ENCODE results near the gene SIAE. TPM values are rescaled to one million over a fixed set of nuclear protein-coding genes. Genes with fewer than 3 reads are reported as not detected.

The SIAE gene
- total and polyA plus RNA-seq, 10 of the 15 experiments (the other 5 are each of a cell fraction or from before 2014, with no cell fraction given), result 0.93 to 6.9 (median 4.2) TPM

- no peak overlapping the region for H2AFZ ChIP-seq (ENCODE audit: control insufficient read depth, low read depth, low read length)
- no peaks in the 10 kb centered on the region for H4K20me1 ChIP-seq (ENCODE audit: control insufficient read depth, insufficient read depth)
- no peak overlapping the region for H3K4me2 ChIP-seq (ENCODE audit: control insufficient read depth, insufficient read depth)
- no peaks in the 10 kb centered on the region for H3K36me3 ChIP-seq (ENCODE audit: control insufficient read depth in 2 of 2, insufficient read depth in 2 of 2, low read length in 1 of 2)
- BruUV-seq (replicated peaks), result no TSS peak
- TF ChIP-seq ZSCAN29 (IDR thresholded peaks at IDR 0.05) (no peak), ESRRA (IDR thresholded peaks at IDR 0.05; ENCODE audit: low read length) (no peak), TCF3 (IDR thresholded peaks at IDR 0.05; ENCODE audit: borderline replicate concordance, insufficient read depth, low read depth, low read length) (no peak), NFYA (IDR thresholded peaks at IDR 0.05; ENCODE audit: borderline replicate concordance, low read depth, low read length) (no peak)
- TF ChIP-seq, protein P1, sequence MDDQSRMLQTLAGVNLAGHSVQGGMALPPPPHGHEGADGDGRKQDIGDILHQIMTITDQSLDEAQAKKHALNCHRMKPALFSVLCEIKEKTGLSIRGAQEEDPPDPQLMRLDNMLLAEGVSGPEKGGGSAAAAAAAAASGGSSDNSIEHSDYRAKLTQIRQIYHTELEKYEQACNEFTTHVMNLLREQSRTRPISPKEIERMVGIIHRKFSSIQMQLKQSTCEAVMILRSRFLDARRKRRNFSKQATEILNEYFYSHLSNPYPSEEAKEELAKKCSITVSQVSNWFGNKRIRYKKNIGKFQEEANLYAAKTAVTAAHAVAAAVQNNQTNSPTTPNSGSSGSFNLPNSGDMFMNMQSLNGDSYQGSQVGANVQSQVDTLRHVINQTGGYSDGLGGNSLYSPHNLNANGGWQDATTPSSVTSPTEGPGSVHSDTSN (IDR thresholded peaks at IDR 0.05; ENCODE audit: insufficient replicate concordance, low read depth, low read length), result no peak
- no peak for FAIRE-seq
- DNase-seq (ENCODE audit: low read depth, low spot score), result no peak
- H3K9me3 ChIP-seq (replicated peaks; ENCODE audit: control insufficient read depth, insufficient read depth, low read length), result no peaks in the 10 kb centered on the region
- in situ Hi-C loops (cut with MboI) (no loop called here), intact Hi-C loops (cut with micrococcal nuclease; ENCODE audit: unreplicated experiment) (no loop called here)
- no peak overlapping the region for H3K4me3 ChIP-seq
- ChIA-PET RAD21 (ENCODE audit: unreplicated experiment) (no interaction called here), CTCF (interaction anchor here (1.4 kb wide), 1 partner anchor 12 kb away, joined by 4 read pairs; no protein-coding TSS in a partner anchor), POLR2A (no interaction called here), SMC1A (ENCODE audit: uncharacterized antibody, unreplicated experiment) (no interaction called here)
- no peak overlapping the region for H3K27ac ChIP-seq (ENCODE audit: control insufficient read depth, insufficient read depth)
- H3K79me2 ChIP-seq (ENCODE audit: control insufficient read depth, insufficient read depth, low read length), result no peaks in the 10 kb centered on the region
- no peaks in the 10 kb centered on the region for H3K27me3 ChIP-seq (replicated peaks in 1 of 2; ENCODE audit: control insufficient read depth in 2 of 2, insufficient read depth in 2 of 2, low read length in 1 of 2)
- ATAC-seq, result no peak
- H3K4me1 ChIP-seq (ENCODE audit: control insufficient read depth, insufficient read depth, low read length), result no peaks in the 10 kb centered on the region
- no peak overlapping the region for H3K9ac ChIP-seq (ENCODE audit: control insufficient read depth, insufficient read depth, low read length)
- WGBS (ENCODE audit: insufficient coverage, insufficient replicate concordance, low lambda C conversion rate, missing lambda C conversion rate), result 90% methylated on average over 16 of the region's 16 CpGs
These were observed 16.5 kb downstream of the SIAE start for GRCh38 chr11:124656774-124657630.
